NCI-H2196 (cell line): ENCODE data around the gene CTIF.

Experiments used
- DNase-seq: peaks from one replicate; lab custom pipeline; 2025; ENCODE audit not compliant: unreplicated experiment; lab: John Stamatoyannopoulos, UW

CTIF gene

GRCh38 chr18:48904091-48904490 is 365.3 kb downstream of the CTIF start:
- no peak for DNase-seq

- DNase-seq: no peak
Observed at GRCh38 chr18:48904847-48905394, 366.1 kb downstream of the CTIF start.

- DNase-seq: no peak
Observed at GRCh38 chr18:48905513-48905912, 366.7 kb downstream of the CTIF start.

- no peak for DNase-seq
Observed at GRCh38 chr18:48908916-48909315, 370.1 kb downstream of the CTIF start.

GRCh38 chr18:48909721-48910120 is 370.9 kb downstream of the CTIF start:
- no peak for DNase-seq

GRCh38 chr18:48910972-48911545 is 372.2 kb downstream of the CTIF start:
- no peak for DNase-seq
